ENCODE results near the gene AKAP1.

DNA sequence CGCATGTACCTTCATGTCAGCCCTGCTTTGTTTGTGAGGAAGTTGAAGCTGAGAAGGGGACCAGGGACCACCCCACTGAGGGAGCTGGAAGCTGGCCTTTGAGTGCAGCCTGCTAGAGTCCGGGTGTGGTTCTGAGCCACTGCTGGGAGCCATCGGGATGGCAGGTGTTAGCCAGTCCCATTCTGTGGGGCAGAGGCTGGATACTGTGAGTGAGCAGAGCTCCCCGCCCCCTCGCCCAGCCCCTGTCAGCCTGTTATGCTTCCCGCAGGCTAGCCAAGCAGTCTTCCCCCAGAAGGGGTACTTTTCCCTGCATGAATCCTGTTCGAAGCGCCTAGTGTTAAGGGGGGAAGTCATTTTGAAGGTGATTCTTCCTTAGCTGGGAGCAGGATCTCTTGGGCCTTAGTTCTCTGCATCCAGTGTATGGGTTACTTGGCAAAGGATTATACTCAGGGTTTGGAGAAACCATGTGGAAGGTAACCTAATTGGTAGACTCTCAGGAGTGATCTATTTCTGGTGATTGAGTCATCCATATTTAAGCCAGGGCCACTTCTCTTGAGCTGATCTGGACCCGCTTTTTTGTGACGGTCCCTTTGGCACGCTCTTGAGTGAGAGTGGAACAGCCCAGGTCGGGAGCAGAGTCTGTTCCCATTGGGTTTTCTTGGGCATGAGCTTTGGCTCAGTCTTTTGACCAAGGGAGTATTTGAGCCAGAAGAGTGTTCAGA, 23.8 kb downstream of the AKAP1 start:
- TF ChIP-seq, protein P1, sequence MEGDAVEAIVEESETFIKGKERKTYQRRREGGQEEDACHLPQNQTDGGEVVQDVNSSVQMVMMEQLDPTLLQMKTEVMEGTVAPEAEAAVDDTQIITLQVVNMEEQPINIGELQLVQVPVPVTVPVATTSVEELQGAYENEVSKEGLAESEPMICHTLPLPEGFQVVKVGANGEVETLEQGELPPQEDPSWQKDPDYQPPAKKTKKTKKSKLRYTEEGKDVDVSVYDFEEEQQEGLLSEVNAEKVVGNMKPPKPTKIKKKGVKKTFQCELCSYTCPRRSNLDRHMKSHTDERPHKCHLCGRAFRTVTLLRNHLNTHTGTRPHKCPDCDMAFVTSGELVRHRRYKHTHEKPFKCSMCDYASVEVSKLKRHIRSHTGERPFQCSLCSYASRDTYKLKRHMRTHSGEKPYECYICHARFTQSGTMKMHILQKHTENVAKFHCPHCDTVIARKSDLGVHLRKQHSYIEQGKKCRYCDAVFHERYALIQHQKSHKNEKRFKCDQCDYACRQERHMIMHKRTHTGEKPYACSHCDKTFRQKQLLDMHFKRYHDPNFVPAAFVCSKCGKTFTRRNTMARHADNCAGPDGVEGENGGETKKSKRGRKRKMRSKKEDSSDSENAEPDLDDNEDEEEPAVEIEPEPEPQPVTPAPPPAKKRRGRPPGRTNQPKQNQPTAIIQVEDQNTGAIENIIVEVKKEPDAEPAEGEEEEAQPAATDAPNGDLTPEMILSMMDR (IDR thresholded peaks at IDR 0.05) = no peak
- no peak for TF ChIP-seq POLR2A (IDR thresholded peaks at IDR 0.05)
